C4-2B (cell line): ENCODE measurements around the gene PLCL2.

Source experiments
- ZFX ChIP-seq: fragments of 450-650 bp; IDR thresholded peaks from 2 replicates; pipeline ENCODE4 v1.6.1; 2017
- TF ChIP-seq, protein P1 (sequence below): fragments of 450-650 bp; conservative IDR thresholded peaks from 2 replicates; pipeline ENCODE4 v1.5.1; 2017; ENCODE audit warnings: mild to moderate bottlenecking

DNA sequence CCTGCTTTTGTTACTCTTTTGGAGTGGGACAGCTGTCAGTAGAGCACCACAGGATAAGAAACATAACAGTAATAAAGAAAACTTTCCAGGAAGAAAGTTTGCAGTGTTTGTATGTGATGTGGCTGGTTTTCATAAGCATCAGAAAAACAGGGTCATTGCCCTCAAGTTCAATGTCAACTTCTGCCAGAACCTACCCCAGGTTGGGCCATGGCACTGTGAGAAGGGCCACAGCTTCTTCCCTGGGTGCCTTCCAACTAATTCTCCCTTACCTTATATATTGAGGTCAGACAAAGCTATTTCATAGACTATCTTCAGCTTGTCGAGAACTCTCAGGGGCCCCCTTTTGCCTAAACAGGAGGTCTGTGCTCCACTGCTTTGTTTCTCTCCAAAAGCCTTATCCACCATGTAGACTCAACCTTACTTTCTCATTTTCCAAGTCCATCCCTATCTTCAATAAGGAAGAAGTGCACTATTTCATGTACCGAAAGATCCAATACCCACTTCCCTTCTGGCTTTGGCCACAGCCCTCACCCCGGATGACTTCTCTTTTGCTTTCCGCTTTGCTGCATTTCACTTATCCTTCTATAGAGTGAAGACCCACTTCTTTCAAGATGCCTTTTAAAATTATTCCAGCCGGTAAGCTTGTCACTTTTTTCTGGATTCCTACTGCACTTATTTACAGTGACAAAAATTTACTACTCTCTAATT lies 38.2 kb upstream of the PLCL2 start:
- TF ChIP-seq, protein P1, sequence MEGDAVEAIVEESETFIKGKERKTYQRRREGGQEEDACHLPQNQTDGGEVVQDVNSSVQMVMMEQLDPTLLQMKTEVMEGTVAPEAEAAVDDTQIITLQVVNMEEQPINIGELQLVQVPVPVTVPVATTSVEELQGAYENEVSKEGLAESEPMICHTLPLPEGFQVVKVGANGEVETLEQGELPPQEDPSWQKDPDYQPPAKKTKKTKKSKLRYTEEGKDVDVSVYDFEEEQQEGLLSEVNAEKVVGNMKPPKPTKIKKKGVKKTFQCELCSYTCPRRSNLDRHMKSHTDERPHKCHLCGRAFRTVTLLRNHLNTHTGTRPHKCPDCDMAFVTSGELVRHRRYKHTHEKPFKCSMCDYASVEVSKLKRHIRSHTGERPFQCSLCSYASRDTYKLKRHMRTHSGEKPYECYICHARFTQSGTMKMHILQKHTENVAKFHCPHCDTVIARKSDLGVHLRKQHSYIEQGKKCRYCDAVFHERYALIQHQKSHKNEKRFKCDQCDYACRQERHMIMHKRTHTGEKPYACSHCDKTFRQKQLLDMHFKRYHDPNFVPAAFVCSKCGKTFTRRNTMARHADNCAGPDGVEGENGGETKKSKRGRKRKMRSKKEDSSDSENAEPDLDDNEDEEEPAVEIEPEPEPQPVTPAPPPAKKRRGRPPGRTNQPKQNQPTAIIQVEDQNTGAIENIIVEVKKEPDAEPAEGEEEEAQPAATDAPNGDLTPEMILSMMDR, result no peak
- no peak for TF ChIP-seq ZFX
